ENCODE measurements around the gene AK2.

GRCh38 chr1:33012165-33012564 lies 24.5 kb downstream of the AK2 start:
- TF ChIP-seq CTCF (IDR thresholded peaks at IDR 0.05) (no peak), POLR2A (IDR thresholded peaks at IDR 0.05) (no peak)

All from sigmoid colon (tissue), 3 donors.